ENCODE results near the gene SSR1. TPM values are rescaled to one million over a fixed set of nuclear protein-coding genes. Genes with fewer than 3 reads are reported as not detected.
A peak's percentile ranks its signal among the peaks of the same experiment; 100 is the strongest.

Gene SSR1
- total RNA-seq, 2 donors from 2014 or later, result 124 to 133 TPM

DNA sequence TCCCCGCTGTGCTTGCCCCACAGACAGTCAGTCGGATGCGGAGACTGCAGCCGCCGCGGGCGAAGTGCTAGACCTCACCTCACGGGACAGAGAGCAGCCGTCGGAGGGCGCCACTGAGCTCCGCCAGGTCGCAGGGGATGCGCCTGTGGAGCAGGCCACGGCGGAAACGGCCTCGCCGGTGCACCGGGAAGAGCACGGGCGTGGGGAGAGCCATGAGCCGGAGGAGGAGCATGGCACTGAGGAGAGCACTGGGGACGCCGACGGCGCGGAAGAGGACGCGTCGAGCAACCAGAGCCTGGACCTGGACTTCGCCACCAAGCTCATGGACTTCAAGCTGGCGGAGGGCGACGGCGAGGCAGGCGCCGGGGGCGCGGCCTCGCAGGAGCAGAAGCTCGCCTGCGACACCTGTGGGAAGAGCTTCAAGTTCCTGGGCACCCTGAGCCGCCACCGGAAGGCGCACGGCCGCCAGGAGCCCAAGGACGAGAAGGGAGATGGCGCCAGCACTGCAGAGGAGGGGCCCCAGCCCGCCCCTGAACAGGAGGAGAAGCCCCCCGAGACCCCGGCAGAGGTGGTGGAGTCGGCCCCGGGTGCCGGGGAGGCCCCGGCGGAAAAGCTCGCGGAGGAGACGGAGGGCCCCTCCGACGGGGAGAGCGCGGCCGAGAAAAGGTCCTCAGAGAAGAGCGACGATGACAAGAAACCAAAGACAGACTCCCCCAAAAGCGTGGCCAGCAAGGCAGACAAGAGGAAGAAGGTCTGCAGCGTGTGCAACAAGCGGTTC lies 66.4 kb downstream of the SSR1 start:
- peak; percentile 70 for DNase-seq (ENCODE audit: low spot score)
- intact Hi-C loops (cut with DNase I), result loop anchor here (5.0 to 10.0 kb wide), 3 partner anchors 142 to 564 kb away; partner anchors contain the start of gene RREB1 (in 1 of the 2)

- DNase-seq (ENCODE audit: low spot score), result peak; percentile 37
- intact Hi-C loops (cut with DNase I), result loop anchor here (5.0 to 10.0 kb wide), 3 partner anchors 141 to 564 kb away; partner anchors contain the start of gene RREB1 (in 1 of the 2)
Observed at GRCh38 chr6:7245668-7246393, 67.2 kb downstream of the SSR1 start.

DNA sequence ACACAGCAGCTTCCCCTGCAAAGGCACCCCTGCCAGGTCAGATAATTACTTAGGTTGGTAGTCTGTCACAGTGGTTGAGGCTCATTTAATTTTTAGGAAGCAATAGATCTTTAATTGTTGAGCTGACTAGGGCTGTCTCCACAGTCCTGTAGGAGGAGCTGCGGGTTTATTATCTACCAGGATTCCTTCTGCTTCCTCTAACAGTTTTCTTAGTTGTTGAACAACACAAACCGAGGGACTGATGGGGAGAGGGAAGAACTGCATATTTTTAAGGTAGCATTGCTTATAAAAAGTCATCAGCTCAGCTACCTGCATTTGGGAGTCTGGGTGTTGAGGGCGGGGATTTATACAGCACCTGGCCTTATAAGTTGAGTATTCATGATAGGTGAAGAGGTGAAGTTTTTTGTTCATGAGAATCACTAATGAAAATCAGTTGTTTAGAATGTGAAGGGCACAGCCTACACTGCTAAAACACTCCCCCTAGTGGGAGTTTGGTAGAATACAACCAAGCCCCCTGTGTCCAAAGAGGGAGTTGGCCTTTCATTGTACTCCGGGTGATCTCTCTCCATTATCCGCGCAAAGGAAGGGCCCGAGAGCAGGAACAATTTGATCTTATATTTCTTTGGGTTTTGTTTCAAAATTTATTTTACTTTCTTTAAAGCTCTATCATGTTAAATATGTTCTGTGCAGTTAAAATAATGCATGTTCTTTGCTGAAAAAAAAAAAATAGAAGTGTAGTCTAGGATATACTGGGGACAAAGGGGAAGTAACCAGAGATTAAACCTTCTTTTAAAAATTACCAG lies 69.6 kb downstream of the SSR1 start:
- intact Hi-C loops (cut with DNase I), result loop anchor here (10.0 kb wide), 2 partner anchors 139 to 519 kb away; partner anchors contain the start of gene RREB1 (in 1 of the 2)
- no peak for DNase-seq (ENCODE audit: low spot score)

- DNase-seq (ENCODE audit: low spot score), result no peak
- intact Hi-C loops (cut with DNase I), result loop anchor here (10.0 kb wide), 2 partner anchors 138 to 518 kb away; partner anchors contain the start of gene RREB1 (in 1 of the 2)
Observed at GRCh38 chr6:7242835-7243178, 70.2 kb downstream of the SSR1 start.

DNA sequence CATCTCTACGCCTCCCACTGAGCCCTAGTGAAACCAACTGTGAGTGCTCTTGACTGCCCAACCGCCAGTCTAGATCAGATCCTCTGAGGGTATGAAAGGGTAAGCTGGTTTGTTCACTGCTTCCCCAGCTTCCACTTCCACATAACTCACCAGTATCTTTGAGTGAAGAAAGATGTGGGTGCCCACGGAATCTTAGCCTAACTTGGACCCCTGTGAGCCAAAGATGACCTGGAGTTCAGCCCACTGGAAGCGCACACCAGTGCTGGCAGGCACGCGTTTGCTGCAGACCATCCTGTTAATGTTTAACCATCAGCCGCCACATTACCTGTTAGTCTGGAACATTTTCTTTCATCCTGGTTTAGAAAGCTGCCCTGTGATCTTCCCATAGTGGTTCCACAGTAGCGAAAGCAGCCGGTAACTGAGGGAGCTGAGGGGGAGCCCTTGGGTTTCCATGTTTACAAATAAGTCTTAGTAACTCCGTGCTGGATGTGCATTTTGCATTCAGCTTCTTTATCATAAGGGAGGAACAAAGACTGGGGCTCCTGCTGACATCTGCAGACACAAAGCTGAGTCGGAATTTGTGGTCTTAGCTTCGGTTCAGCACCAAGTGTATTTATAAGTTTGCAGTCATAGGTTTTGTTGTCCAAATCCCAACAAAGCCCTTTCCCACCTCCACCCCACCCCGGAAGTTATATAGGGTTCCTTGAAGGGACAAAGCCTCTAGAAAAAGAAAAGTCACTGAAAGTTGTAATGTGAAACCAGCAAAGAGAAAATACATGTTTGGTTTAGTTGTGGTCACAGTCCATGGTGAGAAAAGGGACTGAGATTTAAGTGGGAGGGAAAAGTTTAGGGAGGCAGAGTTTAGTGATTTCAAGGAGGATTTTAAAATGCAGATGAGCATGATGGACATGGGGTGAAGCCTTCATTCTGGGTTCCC lies 71.0 kb downstream of the SSR1 start:
- no peak for DNase-seq (ENCODE audit: low spot score)
- intact Hi-C loops (cut with DNase I), result loop anchor here (10.0 kb wide), 2 partner anchors 137 to 517 kb away; partner anchors contain the start of gene RREB1 (in 1 of the 2)

DNA sequence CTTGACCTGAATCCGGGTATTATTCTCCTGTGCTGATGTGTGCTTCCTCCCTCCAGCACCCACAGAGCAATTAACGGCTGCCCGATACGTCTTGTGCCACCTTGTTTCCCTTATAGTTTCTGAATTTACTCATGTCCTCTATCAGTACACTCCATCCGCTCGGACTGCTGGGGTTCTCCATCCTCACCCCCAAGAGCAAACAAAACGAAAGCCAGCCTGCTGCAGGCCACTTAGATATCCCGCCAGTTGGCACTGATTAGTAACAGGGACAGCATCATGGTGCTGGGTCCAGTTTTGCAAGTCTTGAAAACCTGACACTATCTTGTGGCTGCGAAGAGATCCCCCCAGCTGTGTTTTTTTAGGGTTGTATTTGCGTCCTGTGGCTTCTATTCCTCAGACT lies 71.8 kb downstream of the SSR1 start:
- DNase-seq (ENCODE audit: low spot score), result no peak
- intact Hi-C loops (cut with DNase I), result loop anchor here (10.0 kb wide), 2 partner anchors 136 to 516 kb away; partner anchors contain the start of gene RREB1 (in 1 of the 2)

DNA sequence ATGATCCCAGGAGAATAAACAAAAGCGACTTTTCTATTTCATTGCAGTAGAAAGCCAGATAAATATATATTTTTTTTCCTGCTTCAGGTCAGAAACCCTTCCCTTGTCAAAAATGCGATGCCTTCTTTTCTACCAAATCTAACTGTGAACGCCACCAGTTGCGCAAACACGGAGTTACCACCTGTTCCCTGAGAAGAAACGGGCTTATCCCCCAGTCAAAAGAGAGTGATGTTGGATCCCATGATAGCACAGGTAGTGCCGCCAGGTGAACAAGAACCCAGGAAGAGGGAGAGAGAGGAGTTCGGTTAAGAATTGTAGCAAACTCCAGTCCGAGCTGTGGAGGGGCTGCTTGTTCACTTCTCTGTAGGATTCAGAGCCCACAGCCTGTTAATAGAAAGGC lies 72.6 kb downstream of the SSR1 start:
- intact Hi-C loops (cut with DNase I), result loop anchor here (10.0 kb wide), 2 partner anchors 136 to 516 kb away; partner anchors contain the start of gene RREB1 (in 1 of the 2)
- DNase-seq (ENCODE audit: low spot score), result no peak

DNA sequence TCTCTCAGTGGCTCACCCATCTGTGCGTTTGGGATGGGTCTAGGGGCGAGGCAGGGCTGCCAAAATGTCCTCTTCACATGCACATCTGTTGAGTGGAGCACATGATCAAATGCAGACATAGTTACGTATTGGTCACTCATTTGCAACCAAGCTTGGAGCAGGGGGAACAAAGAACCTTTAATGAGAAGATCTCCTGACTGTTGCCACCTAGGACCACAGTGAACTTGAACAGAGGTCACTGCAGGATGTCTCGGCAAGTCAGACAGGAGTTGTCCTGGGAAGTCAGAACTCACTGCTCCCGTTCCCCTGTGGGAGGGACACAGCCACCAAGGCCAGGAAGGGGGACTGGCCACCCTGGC lies 73.4 kb downstream of the SSR1 start:
- no peak for DNase-seq (ENCODE audit: low spot score)
- intact Hi-C loops (cut with DNase I), result no loop called here

GRCh38 chr6:7238900-7239589 lies 74.0 kb downstream of the SSR1 start:
- intact Hi-C loops (cut with DNase I), result no loop called here
- peak; percentile 94 for DNase-seq (ENCODE audit: low spot score)

GRCh38 chr6:7238526-7238899 lies 74.5 kb downstream of the SSR1 start:
- intact Hi-C loops (cut with DNase I), result no loop called here
- DNase-seq (ENCODE audit: low spot score), result no peak

GRCh38 chr6:7237653-7238188 lies 75.3 kb downstream of the SSR1 start:
- no peak for DNase-seq (ENCODE audit: low spot score)
- intact Hi-C loops (cut with DNase I), result no loop called here

- intact Hi-C loops (cut with DNase I), result no loop called here
- no peak for DNase-seq (ENCODE audit: low spot score)
Observed at GRCh38 chr6:7236306-7237209, 76.4 kb downstream of the SSR1 start.

GRCh38 chr6:7235712-7236305 lies 77.2 kb downstream of the SSR1 start:
- no peak for DNase-seq (ENCODE audit: low spot score)

DNA sequence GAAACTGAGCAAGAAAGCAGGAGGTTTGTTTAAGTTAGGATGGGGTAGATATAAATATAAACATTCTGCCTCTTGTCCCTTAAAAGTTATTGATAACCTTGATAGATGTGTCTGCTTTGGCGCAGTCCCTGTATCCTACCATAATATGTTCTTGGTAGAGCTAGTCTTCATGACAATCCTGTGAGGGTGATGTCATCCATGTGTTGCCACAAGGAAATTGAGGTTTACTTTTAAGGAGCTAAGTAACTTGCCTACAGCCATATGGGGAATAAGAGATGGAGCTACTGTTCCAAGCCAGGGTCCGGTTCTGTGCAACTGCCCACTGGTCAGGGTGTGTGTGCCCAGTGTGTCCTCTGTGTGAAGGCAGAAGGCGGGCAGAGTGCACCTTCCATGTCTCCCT lies 78.5 kb downstream of the SSR1 start:
- DNase-seq (ENCODE audit: low spot score), result no peak
- intact Hi-C loops (cut with DNase I), result no loop called here

More at GRCh38 chr6:7235712-7236305, 77.2 kb downstream of the SSR1 start:
- intact Hi-C loops (cut with DNase I), result no loop called here

DNA sequence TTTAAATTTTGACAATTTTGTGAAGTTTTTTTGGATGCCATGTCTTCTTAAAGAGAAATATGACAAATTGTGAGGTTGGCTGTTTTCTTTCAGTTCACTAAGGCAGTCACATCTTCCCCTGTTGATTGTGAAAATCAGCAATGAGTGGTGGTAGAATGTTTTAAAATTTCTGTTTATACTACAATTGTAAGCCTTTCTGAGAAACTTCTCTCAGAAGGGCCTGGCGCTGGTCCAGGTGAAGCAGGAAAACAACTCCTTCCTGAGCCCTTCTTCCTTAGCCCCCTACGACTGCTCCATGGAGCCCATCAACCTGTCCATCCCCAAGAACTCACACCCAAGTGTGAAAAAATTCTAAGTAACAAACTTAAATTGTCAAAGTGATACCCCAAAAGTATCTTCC lies 80.6 kb downstream of the SSR1 start:
- no peak for DNase-seq (ENCODE audit: low spot score)

DNA sequence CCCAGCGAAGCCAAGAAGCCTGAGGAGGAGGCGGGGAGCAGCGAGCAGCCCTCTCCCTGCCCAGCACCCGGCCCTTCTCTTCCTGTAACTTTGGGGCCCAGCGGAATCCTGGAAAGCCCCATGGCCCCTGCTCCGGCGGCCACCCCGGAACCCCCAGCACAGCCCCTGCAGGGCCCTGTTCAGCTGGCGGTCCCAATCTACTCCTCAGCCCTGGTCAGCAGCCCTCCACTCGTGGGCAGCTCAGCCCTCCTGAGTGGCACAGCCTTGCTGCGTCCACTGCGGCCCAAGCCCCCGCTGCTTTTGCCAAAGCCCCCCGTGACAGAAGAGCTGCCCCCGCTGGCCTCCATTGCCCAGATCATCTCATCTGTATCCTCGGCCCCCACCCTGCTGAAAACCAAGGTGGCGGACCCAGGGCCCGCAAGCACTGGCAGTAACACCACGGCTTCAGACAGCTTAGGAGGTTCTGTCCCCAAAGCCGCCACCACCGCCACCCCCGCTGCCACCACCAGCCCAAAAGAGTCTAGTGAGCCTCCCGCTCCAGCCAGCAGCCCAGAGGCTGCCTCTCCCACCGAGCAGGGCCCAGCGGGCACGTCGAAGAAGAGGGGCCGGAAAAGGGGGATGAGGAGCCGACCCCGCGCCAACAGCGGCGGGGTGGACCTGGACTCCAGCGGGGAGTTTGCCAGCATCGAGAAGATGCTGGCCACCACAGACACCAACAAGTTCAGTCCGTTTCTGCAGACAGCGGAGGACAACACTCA lies 81.9 kb downstream of the SSR1 start:
- DNase-seq (ENCODE audit: low spot score), result no peak
- intact Hi-C loops (cut with DNase I), result no loop called here

More for the DNA sequence above, 80.6 kb downstream of the SSR1 start:
- intact Hi-C loops (cut with DNase I), result no loop called here

All from posterior vena cava (tissue), 2 donors.